PFSK-1 (cell line): Measurements from ENCODE around the gene ACSM3.

Experiments used
- FOXP2 ChIP-seq: optimal IDR thresholded peaks from 2 replicates; pipeline ENCODE3; 2011; ENCODE audit warnings: borderline replicate concordance, control low read depth, inconsistent platforms; ENCODE audit not compliant: insufficient read depth; ENCODE audit errors: extremely low read length, extremely low read depth
- POLR2AphosphoS5 ChIP-seq: IDR thresholded peaks from 2 replicates; pipeline ENCODE4 v1.6.1; 2012; ENCODE audit warnings: low read depth, mild to moderate bottlenecking, control low read depth, low read length, moderate library complexity
- SIN3A ChIP-seq: IDR thresholded peaks from 2 replicates; pipeline ENCODE4 v1.6.1; 2012; ENCODE audit warnings: mild to moderate bottlenecking, low read length, moderate library complexity, borderline replicate concordance; ENCODE audit not compliant: insufficient read depth
- TAF1 ChIP-seq: IDR thresholded peaks from 2 replicates; pipeline ENCODE4 v1.6.1; 2012; ENCODE audit warnings: low read length, control low read depth, borderline replicate concordance; ENCODE audit not compliant: insufficient read depth
- TF ChIP-seq, protein P1 (sequence below), 2 experiments: IDR thresholded peaks; 2 replicates each; pipeline versions ENCODE4 v1.6.1 to v1.8.0; 2011 to 2012; ENCODE audit warnings: low read depth in 2 of 2, low read length in 2 of 2, control low read depth in 1 of 2, inconsistent platforms in 1 of 2, mild to moderate bottlenecking in 1 of 2, moderate library complexity in 1 of 2; ENCODE audit not compliant: insufficient read depth in 1 of 2

Gene ACSM3

GRCh38 chr16:20791923-20792612 lies 28.3 kb downstream of the ACSM3 start:
- TF ChIP-seq, protein P1, sequence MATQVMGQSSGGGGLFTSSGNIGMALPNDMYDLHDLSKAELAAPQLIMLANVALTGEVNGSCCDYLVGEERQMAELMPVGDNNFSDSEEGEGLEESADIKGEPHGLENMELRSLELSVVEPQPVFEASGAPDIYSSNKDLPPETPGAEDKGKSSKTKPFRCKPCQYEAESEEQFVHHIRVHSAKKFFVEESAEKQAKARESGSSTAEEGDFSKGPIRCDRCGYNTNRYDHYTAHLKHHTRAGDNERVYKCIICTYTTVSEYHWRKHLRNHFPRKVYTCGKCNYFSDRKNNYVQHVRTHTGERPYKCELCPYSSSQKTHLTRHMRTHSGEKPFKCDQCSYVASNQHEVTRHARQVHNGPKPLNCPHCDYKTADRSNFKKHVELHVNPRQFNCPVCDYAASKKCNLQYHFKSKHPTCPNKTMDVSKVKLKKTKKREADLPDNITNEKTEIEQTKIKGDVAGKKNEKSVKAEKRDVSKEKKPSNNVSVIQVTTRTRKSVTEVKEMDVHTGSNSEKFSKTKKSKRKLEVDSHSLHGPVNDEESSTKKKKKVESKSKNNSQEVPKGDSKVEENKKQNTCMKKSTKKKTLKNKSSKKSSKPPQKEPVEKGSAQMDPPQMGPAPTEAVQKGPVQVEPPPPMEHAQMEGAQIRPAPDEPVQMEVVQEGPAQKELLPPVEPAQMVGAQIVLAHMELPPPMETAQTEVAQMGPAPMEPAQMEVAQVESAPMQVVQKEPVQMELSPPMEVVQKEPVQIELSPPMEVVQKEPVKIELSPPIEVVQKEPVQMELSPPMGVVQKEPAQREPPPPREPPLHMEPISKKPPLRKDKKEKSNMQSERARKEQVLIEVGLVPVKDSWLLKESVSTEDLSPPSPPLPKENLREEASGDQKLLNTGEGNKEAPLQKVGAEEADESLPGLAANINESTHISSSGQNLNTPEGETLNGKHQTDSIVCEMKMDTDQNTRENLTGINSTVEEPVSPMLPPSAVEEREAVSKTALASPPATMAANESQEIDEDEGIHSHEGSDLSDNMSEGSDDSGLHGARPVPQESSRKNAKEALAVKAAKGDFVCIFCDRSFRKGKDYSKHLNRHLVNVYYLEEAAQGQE (IDR thresholded peaks at IDR 0.05; ENCODE audit: insufficient read depth in 1 of 2, low read depth in 2 of 2, low read length in 2 of 2), result no peak
- TF ChIP-seq FOXP2 (no peak), POLR2AphosphoS5 (no peak), SIN3A (no peak), TAF1 (no peak)

GRCh38 chr16:20798364-20798763 lies 34.5 kb downstream of the ACSM3 start:
- TF ChIP-seq, protein P1 (IDR thresholded peaks at IDR 0.05; ENCODE audit: insufficient read depth in 1 of 2, low read depth in 2 of 2, low read length in 2 of 2), result no peak
- TF ChIP-seq TAF1 (no peak), SIN3A (no peak), FOXP2 (no peak), POLR2AphosphoS5 (no peak)

- no peak for TF ChIP-seq FOXP2
- TF ChIP-seq SIN3A, result no peak
- no peak for TF ChIP-seq TAF1
- TF ChIP-seq, protein P1 (IDR thresholded peaks at IDR 0.05; ENCODE audit: insufficient read depth in 1 of 2, low read depth in 2 of 2, low read length in 2 of 2), result no peak
Measured at GRCh38 chr16:20799599-20799998, 35.8 kb downstream of the ACSM3 start.

GRCh38 chr16:20801278-20801677 lies 37.5 kb downstream of the ACSM3 start:
- TF ChIP-seq SIN3A (no peak), POLR2AphosphoS5 (no peak), FOXP2 (no peak), TAF1 (no peak)
- TF ChIP-seq, protein P1 (IDR thresholded peaks at IDR 0.05; ENCODE audit: insufficient read depth in 1 of 2, low read depth in 2 of 2, low read length in 2 of 2), result no peak

- TF ChIP-seq POLR2AphosphoS5 (no peak), FOXP2 (no peak), TAF1 (no peak), SIN3A (no peak)
- TF ChIP-seq, protein P1 (IDR thresholded peaks at IDR 0.05; ENCODE audit: insufficient read depth in 1 of 2, low read depth in 2 of 2, low read length in 2 of 2), result no peak
Measured at GRCh38 chr16:20803192-20803560, 39.4 kb downstream of the ACSM3 start.
